SIG-M5 treated with dmso at 0.1 percent for 504 hours (cell line): ENCODE measurements around the gene TMEM201.
A peak's percentile ranks its signal among the peaks of the same experiment; 100 is the strongest.
"Not testable (repeated sequence)": the region's sequence is repeated elsewhere in the genome, so short reads cannot be mapped to it uniquely, and the experiment has no call there.

ENCODE experiments used
- DNase-seq: peaks from one replicate; lab custom pipeline; 2025; ENCODE audit not compliant: unreplicated experiment; lab: John Stamatoyannopoulos, UW

TMEM201 gene

GRCh38 chr1:9615316-9616063 lies 26.8 kb downstream of the TMEM201 start:
- DNase-seq = peak; percentile 46

- DNase-seq = no peak
Measured at GRCh38 chr1:9618909-9619679, 30.4 kb downstream of the TMEM201 start.

DNA sequence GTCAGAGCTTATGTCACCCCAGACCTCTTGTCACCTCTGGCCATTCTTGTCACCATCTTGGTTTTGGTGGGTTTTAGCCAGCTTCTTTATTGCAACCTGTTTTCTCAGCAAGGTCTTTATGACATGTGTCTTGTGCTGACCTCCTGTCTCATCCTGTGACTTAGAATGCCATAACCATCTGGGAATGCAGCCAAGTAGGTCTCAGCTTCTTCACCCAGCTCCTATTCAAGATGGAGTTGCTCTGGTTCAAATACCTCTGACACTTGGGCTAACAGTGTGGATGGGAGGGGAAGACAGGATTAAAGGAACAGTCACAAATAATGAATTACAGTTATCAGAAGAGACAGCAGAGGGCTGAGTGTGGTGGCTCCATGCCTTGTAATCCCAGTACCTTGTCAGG lies 32.3 kb downstream of the TMEM201 start:
- DNase-seq = no peak

DNA sequence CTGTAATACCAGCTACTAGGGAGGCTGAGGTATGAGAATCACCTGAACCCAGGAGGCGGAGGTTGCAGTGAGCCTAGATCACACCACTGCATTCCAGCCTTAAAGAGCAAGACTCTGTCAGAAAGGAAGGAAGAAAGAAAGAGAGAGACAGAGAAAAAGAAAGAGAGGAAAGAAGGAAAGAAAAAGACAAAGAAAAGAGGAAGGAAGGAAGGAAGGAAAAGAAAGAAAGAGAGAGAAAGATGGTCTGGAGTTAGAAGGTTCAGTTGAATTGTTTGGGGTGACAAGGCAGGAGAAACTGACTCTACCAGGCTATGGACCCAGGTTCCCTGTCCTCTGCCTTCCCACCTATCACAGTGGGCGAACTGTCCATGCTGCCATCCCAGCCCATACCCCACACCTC lies 35.4 kb downstream of the TMEM201 start:
- DNase-seq = no peak

DNA sequence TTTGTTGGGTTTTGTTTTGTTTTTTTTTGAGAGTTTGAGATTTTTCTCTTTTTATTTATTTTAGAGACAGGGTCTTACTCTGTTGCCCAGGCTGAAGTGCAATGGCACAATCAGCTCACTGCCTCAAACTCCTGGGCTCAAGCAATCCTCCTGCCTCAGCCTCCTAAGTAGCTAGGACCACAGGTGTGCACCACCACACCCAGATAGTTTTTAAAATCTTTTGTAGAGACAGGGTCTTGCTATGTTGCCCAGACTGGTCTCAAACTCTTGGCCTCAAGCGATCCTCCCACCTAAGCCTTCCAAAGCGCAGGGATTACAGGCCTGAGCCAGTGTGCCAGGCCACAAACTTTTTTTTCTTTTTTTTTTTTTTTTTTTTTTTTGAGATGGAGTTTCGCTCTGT lies 36.3 kb downstream of the TMEM201 start:
- DNase-seq = not testable (repeated sequence)

DNA sequence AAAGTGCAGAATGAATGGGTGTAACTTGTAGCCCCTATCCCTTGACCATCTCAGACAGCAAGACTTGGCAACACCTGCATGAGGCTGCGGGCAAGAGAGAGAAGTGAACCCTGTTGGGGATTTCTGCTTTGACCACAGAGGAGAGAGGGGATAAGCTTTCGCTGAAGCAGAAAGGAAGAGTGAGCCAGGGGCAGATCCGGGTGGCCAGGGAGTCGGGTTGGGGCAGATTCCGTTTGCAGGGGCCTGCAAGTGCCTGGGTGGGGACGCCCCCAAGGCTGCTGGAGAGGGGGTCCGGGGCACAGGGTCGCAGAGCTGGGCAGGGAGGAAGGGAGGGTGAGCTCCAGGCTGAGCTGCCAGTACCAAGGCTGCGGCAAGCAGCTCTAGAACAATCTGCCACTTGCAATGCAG lies 37.5 kb downstream of the TMEM201 start:
- DNase-seq = no peak

- no peak for DNase-seq
Measured at GRCh38 chr1:9628541-9629444, 40.1 kb downstream of the TMEM201 start.

- peak; percentile 89 for DNase-seq
Measured at GRCh38 chr1:9629445-9630201, 40.9 kb downstream of the TMEM201 start.

GRCh38 chr1:9630331-9631111 lies 41.8 kb downstream of the TMEM201 start:
- DNase-seq = no peak

GRCh38 chr1:9631613-9632012 lies 42.9 kb downstream of the TMEM201 start:
- no peak for DNase-seq

DNA sequence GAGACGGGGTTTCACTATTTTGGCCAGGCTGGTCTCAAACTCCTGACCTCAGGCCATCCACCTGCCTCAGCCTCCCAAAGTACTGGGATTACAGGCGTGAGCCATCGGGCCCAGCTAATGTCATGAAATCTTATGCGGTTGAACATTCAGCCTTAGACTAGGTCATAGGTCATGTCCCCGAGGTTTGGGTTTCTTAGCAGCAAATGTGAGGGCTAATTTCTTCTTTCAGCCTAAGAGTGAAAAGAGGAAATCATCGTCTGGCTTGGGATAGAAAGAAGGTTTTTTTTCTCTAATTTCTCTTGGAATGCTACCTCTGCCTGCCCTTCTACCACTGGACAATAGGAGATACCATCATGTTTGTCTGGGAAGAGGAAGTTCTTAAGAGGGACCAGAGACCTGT lies 44.8 kb downstream of the TMEM201 start:
- DNase-seq = no peak

DNA sequence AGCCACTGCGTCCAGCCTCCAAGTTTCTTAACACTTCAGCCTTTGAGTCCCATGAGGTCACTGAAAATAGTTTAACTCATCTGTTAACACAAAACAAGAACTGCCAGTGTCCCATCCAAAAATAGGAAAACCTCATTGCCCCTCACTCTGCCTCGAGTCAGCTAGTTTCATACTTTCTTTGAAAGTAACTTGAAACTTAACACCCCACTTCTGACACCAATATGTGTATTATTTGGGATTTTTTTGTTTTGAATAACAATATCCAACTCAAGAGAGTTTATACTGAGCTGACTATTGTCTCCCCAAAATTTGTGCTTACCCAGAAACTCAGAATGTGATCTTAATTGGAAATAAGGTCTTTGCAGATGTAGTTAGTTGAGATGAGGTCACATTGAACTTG lies 45.9 kb downstream of the TMEM201 start:
- no peak for DNase-seq

DNA sequence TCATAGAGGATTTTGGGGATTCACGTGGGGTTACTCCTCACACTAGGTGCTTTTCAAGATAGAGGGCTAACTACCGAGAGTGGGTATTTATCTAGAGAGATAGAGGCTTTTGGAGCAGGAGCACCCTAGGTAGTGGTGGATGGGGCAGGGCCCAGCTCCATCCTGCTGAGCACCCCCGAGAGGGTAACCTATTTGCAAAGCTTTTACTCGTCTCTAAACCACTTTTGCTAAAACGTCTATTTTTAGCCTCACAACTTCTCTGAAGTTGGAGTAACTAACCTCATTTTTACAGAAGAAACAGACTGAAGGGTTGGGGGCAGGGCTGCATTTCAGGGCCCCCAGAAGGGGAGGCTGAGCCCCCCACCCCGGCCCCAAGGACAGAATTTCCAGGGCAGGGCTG lies 50.5 kb downstream of the TMEM201 start:
- no peak for DNase-seq

DNA sequence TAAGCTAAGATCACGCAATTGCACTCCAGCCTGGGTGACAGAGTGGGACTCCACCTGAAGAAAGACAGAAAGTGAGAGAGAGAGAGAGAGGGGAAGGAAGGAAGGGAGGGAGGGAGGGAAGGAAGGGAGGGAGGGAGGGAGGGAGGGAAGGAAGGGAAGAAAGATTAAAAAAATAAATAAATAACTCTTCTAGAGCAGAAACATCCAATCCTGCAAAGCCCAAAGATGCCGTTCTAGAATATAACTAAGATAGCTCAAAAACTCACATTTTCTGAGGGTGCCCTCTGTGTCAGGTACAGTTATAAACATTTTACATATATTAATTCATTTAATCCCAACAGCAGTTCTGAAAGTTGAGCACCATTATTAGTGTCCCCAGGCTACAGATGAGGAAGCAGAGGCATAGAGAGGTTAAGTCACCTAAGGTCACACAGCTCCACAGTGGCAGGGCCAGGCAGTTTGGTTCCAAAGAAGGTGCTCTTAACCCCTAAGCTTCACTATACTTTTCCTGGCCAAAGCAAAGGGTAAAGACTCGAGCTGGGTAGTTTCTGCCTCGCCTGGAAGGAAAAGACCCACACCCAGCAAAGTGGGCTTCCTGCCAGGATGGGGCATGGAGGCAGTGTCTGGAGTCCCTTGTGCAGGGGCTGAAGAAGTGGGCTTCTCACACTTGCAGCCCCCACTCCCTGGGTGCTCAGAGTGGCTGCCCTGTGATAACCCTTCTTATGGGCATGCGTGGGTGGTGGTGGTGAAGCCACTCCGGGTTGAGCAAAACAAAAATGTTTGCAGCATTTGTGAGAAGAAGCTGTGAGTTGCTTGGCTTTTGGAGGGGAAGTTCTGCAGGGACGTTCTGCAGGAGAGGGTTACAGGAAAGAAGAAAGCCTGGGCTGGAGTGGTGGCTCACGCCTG lies 54.9 kb downstream of the TMEM201 start:
- DNase-seq = peak; percentile 49

DNA sequence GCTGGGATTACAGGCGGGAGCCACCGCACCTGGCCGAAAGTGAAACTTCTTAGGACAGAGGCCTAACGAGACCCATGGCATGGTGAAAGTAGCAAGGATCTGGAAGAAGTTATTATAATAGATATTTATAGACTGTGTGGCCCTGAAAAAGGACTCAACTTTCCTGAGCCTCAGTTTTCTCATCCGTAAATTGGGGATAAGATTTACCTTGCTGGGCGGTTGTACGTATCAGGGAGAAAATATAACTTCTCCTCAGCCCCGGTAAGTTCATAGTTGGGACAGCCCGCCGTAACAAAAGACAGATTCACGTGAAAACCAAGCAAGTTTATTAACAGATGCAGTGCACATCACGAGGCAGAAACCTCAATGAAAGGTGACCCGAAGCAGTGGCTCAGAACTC lies 57.3 kb downstream of the TMEM201 start:
- no peak for DNase-seq

- DNase-seq = no peak
Measured at GRCh38 chr1:9648171-9648570, 59.5 kb downstream of the TMEM201 start.

- no peak for DNase-seq
Measured at GRCh38 chr1:9649769-9650168, 61.1 kb downstream of the TMEM201 start.

- no peak for DNase-seq
Measured at GRCh38 chr1:9651220-9651564, 62.5 kb downstream of the TMEM201 start.
